ENCODE measurements around the gene SOX3. TPM values are rescaled to one million over a fixed set of nuclear protein-coding genes. Genes with fewer than 3 reads are reported as not detected.

The SOX3 gene
- total and polyA plus RNA-seq, 2 experiments from 2014 or later: not detected

DNA sequence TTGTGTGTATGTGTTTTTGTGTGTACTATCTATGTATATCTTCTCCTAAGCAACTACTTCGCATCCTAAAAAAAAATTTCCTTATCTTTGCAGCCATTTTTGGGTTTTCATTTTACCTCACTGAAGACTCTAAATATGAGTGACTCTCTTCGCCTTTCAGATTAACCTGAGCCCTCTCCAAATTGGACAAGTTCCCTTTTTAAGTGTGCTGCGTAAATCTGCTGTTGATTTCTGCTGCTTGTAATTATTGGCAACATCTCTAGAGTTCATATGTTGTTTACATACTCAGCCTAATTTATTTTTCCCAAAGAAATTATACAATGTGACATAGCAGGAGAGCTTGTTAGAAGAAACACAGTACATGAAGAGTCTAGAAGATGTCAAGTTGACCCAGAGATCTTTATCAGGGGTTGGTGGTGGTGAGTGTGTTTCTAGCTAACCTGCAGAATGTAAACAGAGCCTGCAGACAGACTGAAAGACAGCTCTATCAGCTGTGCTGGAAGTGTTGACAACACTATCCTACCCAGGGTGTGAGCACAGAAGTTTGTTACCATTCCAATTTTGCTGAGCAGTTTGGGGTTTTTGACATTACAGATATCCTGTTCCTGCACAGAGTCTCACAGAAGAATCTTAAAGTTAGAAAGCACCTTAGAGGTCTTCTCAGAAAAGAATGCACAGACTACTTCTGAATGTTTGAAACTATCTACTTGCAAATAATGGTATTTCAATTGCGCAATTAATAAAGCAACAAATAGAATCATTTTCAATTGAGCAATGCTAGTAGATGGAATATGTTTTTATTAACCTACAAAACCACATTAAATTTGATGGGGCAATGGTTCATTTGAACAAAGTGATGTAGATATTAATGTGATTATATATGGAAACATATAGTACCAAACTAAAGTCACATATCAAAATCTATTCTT is 12.5 kb downstream of the SOX3 start:
- H3K9me3 ChIP-seq (ENCODE audit: low read depth): no peaks in the 10 kb centered on the region
- in situ Hi-C loops (cut with MboI): no loop called here
- no peak overlapping the region for H2AFZ ChIP-seq
- TF ChIP-seq EZH2phosphoT487 (IDR thresholded peaks at IDR 0.05; ENCODE audit: insufficient read depth, low read depth): no peak
- no peak for TF ChIP-seq EZH2 (IDR thresholded peaks at IDR 0.05; ENCODE audit: insufficient read depth, poor library complexity, severe bottlenecking)
- no peaks in the 10 kb centered on the region for H3K79me2 ChIP-seq (ENCODE audit: insufficient read depth)
- H3K9ac ChIP-seq: no peak overlapping the region
- H3K4me3 ChIP-seq: no peak overlapping the region
- no peaks in the 10 kb centered on the region for H3K4me1 ChIP-seq (ENCODE audit: insufficient read depth)
- H3K36me3 ChIP-seq (ENCODE audit: low read depth): no peaks in the 10 kb centered on the region
- no peak overlapping the region for H3K4me2 ChIP-seq (ENCODE audit: unreplicated experiment)
- no peaks in the 10 kb centered on the region for H3K9me2 ChIP-seq (ENCODE audit: insufficient read depth)
- no peaks in the 10 kb centered on the region for H4K20me1 ChIP-seq (ENCODE audit: insufficient read depth)
- WGBS, 2 experiments (ENCODE audit: low coverage in 1 of 2, low lambda C conversion rate in 2 of 2, missing lambda C conversion rate in 2 of 2): 63 to 73% methylated on average over 4 of the region's 4 CpGs
- no peaks in the 10 kb centered on the region for H3F3A ChIP-seq (ENCODE audit: insufficient read depth)
- no peak for DNase-seq
- no peak overlapping the region for H3K27ac ChIP-seq
- no peaks in the 10 kb centered on the region for H3K27me3 ChIP-seq (replicated peaks; ENCODE audit: insufficient read depth)

- TF ChIP-seq EZH2phosphoT487 (IDR thresholded peaks at IDR 0.05; ENCODE audit: insufficient read depth, low read depth) (no peak), EZH2 (IDR thresholded peaks at IDR 0.05; ENCODE audit: insufficient read depth, poor library complexity, severe bottlenecking) (no peak)
- Histone ChIP-seq H3K9me2 (ENCODE audit: insufficient read depth) (no peaks in the 10 kb centered on the region), H3K4me1 (ENCODE audit: insufficient read depth) (no peaks in the 10 kb centered on the region), H3K27me3 (replicated peaks; ENCODE audit: insufficient read depth) (no peaks in the 10 kb centered on the region), H3K9ac (no peak overlapping the region), H3K4me2 (ENCODE audit: unreplicated experiment) (no peak overlapping the region), H3F3A (ENCODE audit: insufficient read depth) (no peaks in the 10 kb centered on the region), H3K27ac (no peak overlapping the region), H3K9me3 (ENCODE audit: low read depth) (no peaks in the 10 kb centered on the region), H3K4me3 (no peak overlapping the region), H3K36me3 (ENCODE audit: low read depth) (no peaks in the 10 kb centered on the region), H4K20me1 (ENCODE audit: insufficient read depth) (no peaks in the 10 kb centered on the region), H3K79me2 (ENCODE audit: insufficient read depth) (no peaks in the 10 kb centered on the region), H2AFZ (no peak overlapping the region)
- no peak for DNase-seq
- in situ Hi-C loops (cut with MboI): no loop called here
Measured at GRCh38 chrX:140480765-140481164, 24.1 kb downstream of the SOX3 start.

DNA sequence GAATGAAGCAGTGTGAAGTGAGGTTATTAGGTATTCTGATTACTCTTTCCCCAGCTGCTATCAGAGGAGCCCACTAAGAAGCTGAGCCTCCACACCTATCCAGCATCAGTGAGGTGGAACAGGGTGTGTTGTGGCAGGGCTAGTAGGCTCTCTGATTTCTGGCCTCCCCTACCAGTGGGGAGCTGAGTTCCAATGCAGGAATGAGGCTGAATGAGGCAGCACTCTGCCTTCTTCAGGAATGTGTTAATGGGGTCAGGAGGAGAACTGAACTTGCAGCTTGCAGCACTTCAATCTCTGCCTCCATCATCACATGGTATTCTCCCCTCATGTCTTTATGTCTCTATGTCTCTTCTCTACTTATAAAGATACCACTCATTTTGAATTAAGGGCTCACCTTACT is 26.9 kb downstream of the SOX3 start:
- Histone ChIP-seq H3K4me3 (no peak overlapping the region), H3K9me3 (ENCODE audit: low read depth) (no peaks in the 10 kb centered on the region), H4K20me1 (ENCODE audit: insufficient read depth) (no peaks in the 10 kb centered on the region), H3K79me2 (ENCODE audit: insufficient read depth) (no peaks in the 10 kb centered on the region), H3K9ac (no peak overlapping the region), H3K9me2 (ENCODE audit: insufficient read depth) (no peaks in the 10 kb centered on the region), H2AFZ (no peak overlapping the region), H3K36me3 (ENCODE audit: low read depth) (no peaks in the 10 kb centered on the region), H3K4me2 (ENCODE audit: unreplicated experiment) (no peak overlapping the region), H3K4me1 (ENCODE audit: insufficient read depth) (no peaks in the 10 kb centered on the region), H3K27me3 (replicated peaks; ENCODE audit: insufficient read depth) (no peaks in the 10 kb centered on the region), H3F3A (ENCODE audit: insufficient read depth) (no peaks in the 10 kb centered on the region), H3K27ac (no peak overlapping the region)
- no peak for DNase-seq
- TF ChIP-seq EZH2 (IDR thresholded peaks at IDR 0.05; ENCODE audit: insufficient read depth, poor library complexity, severe bottlenecking): no peak
- TF ChIP-seq EZH2phosphoT487 (IDR thresholded peaks at IDR 0.05; ENCODE audit: insufficient read depth, low read depth): no peak
- in situ Hi-C loops (cut with MboI): no loop called here

DNA sequence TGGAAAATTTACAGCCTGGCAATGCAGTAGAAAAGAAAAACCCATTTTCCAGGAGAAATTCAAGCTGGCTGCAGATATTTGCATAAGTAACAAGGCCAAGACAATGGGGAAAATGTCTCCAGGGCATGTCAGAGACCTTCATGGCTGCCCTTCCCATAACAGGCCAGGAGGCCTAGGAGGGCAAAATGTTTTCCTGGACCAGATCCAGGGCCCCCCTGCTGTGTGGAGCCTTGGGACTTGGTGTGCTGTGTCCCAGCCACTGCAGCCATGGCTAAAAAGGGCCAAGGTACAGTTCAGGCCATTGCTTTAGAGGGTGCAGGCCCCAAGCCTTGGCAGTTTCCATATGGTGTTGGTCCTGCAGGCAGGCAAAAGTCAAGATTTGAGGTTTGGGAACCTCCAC is 29.8 kb downstream of the SOX3 start:
- Histone ChIP-seq H3K36me3 (ENCODE audit: low read depth) (no peaks in the 10 kb centered on the region), H3K4me2 (ENCODE audit: unreplicated experiment) (no peak overlapping the region), H3F3A (ENCODE audit: insufficient read depth) (no peaks in the 10 kb centered on the region), H3K9me2 (ENCODE audit: insufficient read depth) (no peaks in the 10 kb centered on the region), H3K4me1 (ENCODE audit: insufficient read depth) (no peaks in the 10 kb centered on the region), H3K9me3 (ENCODE audit: low read depth) (no peaks in the 10 kb centered on the region), H2AFZ (no peak overlapping the region), H3K27me3 (replicated peaks; ENCODE audit: insufficient read depth) (no peaks in the 10 kb centered on the region), H3K4me3 (no peak overlapping the region), H3K27ac (no peak overlapping the region), H3K9ac (no peak overlapping the region), H4K20me1 (ENCODE audit: insufficient read depth) (no peaks in the 10 kb centered on the region), H3K79me2 (ENCODE audit: insufficient read depth) (no peaks in the 10 kb centered on the region)
- no peak for DNase-seq
- TF ChIP-seq EZH2phosphoT487 (IDR thresholded peaks at IDR 0.05; ENCODE audit: insufficient read depth, low read depth) (no peak), EZH2 (IDR thresholded peaks at IDR 0.05; ENCODE audit: insufficient read depth, poor library complexity, severe bottlenecking) (no peak)
- in situ Hi-C loops (cut with MboI): no loop called here

GRCh38 chrX:140467211-140467610 is 37.7 kb downstream of the SOX3 start:
- Histone ChIP-seq H3K9me3 (ENCODE audit: low read depth) (no peaks in the 10 kb centered on the region), H3K79me2 (ENCODE audit: insufficient read depth) (no peaks in the 10 kb centered on the region), H3K27me3 (replicated peaks; ENCODE audit: insufficient read depth) (no peaks in the 10 kb centered on the region), H3K27ac (no peak overlapping the region), H4K20me1 (ENCODE audit: insufficient read depth) (no peaks in the 10 kb centered on the region), H3K9me2 (ENCODE audit: insufficient read depth) (no peaks in the 10 kb centered on the region), H3K9ac (no peak overlapping the region), H3K4me1 (ENCODE audit: insufficient read depth) (no peaks in the 10 kb centered on the region), H3K4me3 (no peak overlapping the region), H3K4me2 (ENCODE audit: unreplicated experiment) (no peak overlapping the region), H3F3A (ENCODE audit: insufficient read depth) (no peaks in the 10 kb centered on the region), H2AFZ (no peak overlapping the region), H3K36me3 (ENCODE audit: low read depth) (no peaks in the 10 kb centered on the region)
- 56 to 57% methylated on average over 5 of the region's 5 CpGs for WGBS, 2 experiments (ENCODE audit: low coverage in 1 of 2, low lambda C conversion rate in 2 of 2, missing lambda C conversion rate in 2 of 2)
- no peak for DNase-seq
- in situ Hi-C loops (cut with MboI): no loop called here
- TF ChIP-seq EZH2 (IDR thresholded peaks at IDR 0.05; ENCODE audit: insufficient read depth, poor library complexity, severe bottlenecking) (no peak), EZH2phosphoT487 (IDR thresholded peaks at IDR 0.05; ENCODE audit: insufficient read depth, low read depth) (no peak)

Other genes with a start within 250 kb of the SOX3 start
- 17.7 and 20.6 TPM in 2 replicates for gene LINC00632, start 204.7 kb upstream of the SOX3 start, total RNA-seq (2014; rRNA removed; shearing (Covaris generic))
- gene LINC00632, start 204.7 kb upstream of the SOX3 start, polyA plus RNA-seq (2016; fragmentation: Nextera tagmentation; extraction: Ambion mirVana): 36.7 and 40.7 TPM in 2 replicates

Measured in GM23248 (cell line).